ENCODE measurements around the gene BHLHA15. TPM values are rescaled to one million over a fixed set of nuclear protein-coding genes. Genes with fewer than 3 reads are reported as not detected.

Gene BHLHA15
- total RNA-seq, 6 experiments from 2014 or later: 0.33 TPM; not detected in 5

GRCh38 chr7:98213888-98214810 lies 2.9 kb downstream of the BHLHA15 start:
- no peak for TF ChIP-seq CTCF (IDR thresholded peaks at IDR 0.05)
- H3K36me3 Mint-ChIP-seq (ENCODE audit: low read depth): peaks cover 6% of the 10 kb centered on the region
- H3K4me1 Mint-ChIP-seq (ENCODE audit: low read depth): peaks cover 11% of the 10 kb centered on the region
- no peaks in the 10 kb centered on the region for H3K9me3 Mint-ChIP-seq
- no peak overlapping the region for H3K27ac Mint-ChIP-seq
- no peak for DNase-seq
- no peaks in the 10 kb centered on the region; the same call in 1 of the 2 replicates for H3K27me3 Mint-ChIP-seq (ENCODE audit: insufficient read depth)
- H3K4me3 Mint-ChIP-seq: no peak overlapping the region

- no peak for DNase-seq
- Mint-ChIP-seq H3K36me3 (ENCODE audit: low read depth) (peaks cover 11% of the 10 kb centered on the region), H3K4me1 (ENCODE audit: low read depth) (peaks cover 16% of the 10 kb centered on the region), H3K9me3 (no peaks in the 10 kb centered on the region), H3K27me3 (ENCODE audit: insufficient read depth) (no peaks in the 10 kb centered on the region; the same call in 1 of the 2 replicates), H3K27ac (no peak overlapping the region), H3K4me3 (no peak overlapping the region)
- no peak for TF ChIP-seq CTCF (IDR thresholded peaks at IDR 0.05)
Measured at GRCh38 chr7:98214811-98215321, 3.6 kb downstream of the BHLHA15 start.

GRCh38 chr7:98215561-98216495 lies 4.6 kb downstream of the BHLHA15 start:
- Mint-ChIP-seq H3K27me3 (ENCODE audit: insufficient read depth) (no peaks in the 10 kb centered on the region; the same call in 1 of the 2 replicates), H3K27ac (no peak overlapping the region), H3K4me1 (ENCODE audit: low read depth) (peaks cover 16% of the 10 kb centered on the region), H3K9me3 (no peaks in the 10 kb centered on the region), H3K4me3 (no peak overlapping the region), H3K36me3 (ENCODE audit: low read depth) (peaks cover 11% of the 10 kb centered on the region)
- DNase-seq: no peak
- TF ChIP-seq CTCF (IDR thresholded peaks at IDR 0.05): no peak

GRCh38 chr7:98216941-98217622 lies 5.8 kb downstream of the BHLHA15 start:
- H3K4me1 Mint-ChIP-seq (ENCODE audit: low read depth): peaks cover 16% of the 10 kb centered on the region
- no peak overlapping the region for H3K4me3 Mint-ChIP-seq
- H3K9me3 Mint-ChIP-seq: no peaks in the 10 kb centered on the region
- DNase-seq: no peak
- TF ChIP-seq CTCF (IDR thresholded peaks at IDR 0.05): no peak
- no peak overlapping the region for H3K27ac Mint-ChIP-seq
- peaks cover 11% of the 10 kb centered on the region for H3K36me3 Mint-ChIP-seq (ENCODE audit: low read depth)
- H3K27me3 Mint-ChIP-seq (ENCODE audit: insufficient read depth): no peaks in the 10 kb centered on the region; the same call in 1 of the 2 replicates

Data from HFFc6 (cell line).